HepG2 (cell line): ENCODE measurements around the gene KTI12. TPM values are rescaled to one million over a fixed set of nuclear protein-coding genes. Genes with fewer than 3 reads are reported as not detected.

ENCODE experiments used
- ATAC-seq: fragments of 200-7000 bp; cut with Tn5 transposase; 3 replicates; pipeline ENCODE4 v1.9.1; 2020; ENCODE audit warnings: mild to moderate bottlenecking, moderate library complexity
- BruUV-seq: library from RNA; stranded (reverse); fragments of 400-500 nt; replicated peaks from 2 replicates; lab custom pipeline; 2021; lab: Mats Ljungman, UMichigan
- CTCF ChIA-PET: fragments of 300-600 bp; formaldehyde crosslinking; extraction: SDS; loops from one replicate; lab custom pipeline; 2021; ENCODE audit warnings: low total read pairs, inconsistent platforms, low intra/inter-chr PET ratio; lab: Yijun Ruan, JAX
- POLR2A ChIA-PET: fragments of 350-600 bp; sonication (Branson Sonifier 250); formaldehyde crosslinking; loops from one replicate; lab custom pipeline; 2020; ENCODE audit warnings: antibody characterized with exemption, inconsistent platforms; lab: Yijun Ruan, JAX
- DNase-seq: peaks from one replicate; pipeline ENCODE4 v3.0.0-alpha.2; 2015; ENCODE audit warnings: low spot score
- FAIRE-seq: peaks from 3 replicates; lab custom pipeline; 2011; peaks lifted over from hg19 to GRCh38; lab: Jason Lieb, UNC
- H2AFZ ChIP-seq: one replicate; pipeline ENCODE4 v1.6.1; 2011; ENCODE audit warnings: low read length, inconsistent platforms
- H3K27ac ChIP-seq: fragments of 300-600 bp; 3 replicates; pipeline ENCODE4 v1.8.0; 2011; ENCODE audit warnings: mixed run types, mild to moderate bottlenecking, mixed read lengths, low read length, inconsistent platforms; ENCODE audit not compliant: insufficient read depth; ENCODE audit errors: extremely low read length
- H3K27me3 ChIP-seq, 2 experiments: fragments of 200-600 bp in 1 of 2; 2 replicates in 1 of 2; 3 replicates in 1 of 2; pipeline versions ENCODE4 v1.6.0 to v1.8.0; 2011; ENCODE audit warnings: low read length in 2 of 2, mild to moderate bottlenecking in 2 of 2, moderate library complexity in 2 of 2, inconsistent platforms in 1 of 2; ENCODE audit not compliant: insufficient read depth in 2 of 2, control insufficient read depth in 1 of 2
- H3K36me3 ChIP-seq, 2 experiments: fragments of 200-600 bp in 1 of 2; replicated peaks in 1 of 2; 2 replicates in 1 of 2; 3 replicates in 1 of 2; pipeline versions ENCODE4 v1.5.1 to v1.8.0; 2011; ENCODE audit warnings: low read length in 2 of 2, inconsistent platforms in 1 of 2; ENCODE audit not compliant: insufficient read depth in 2 of 2, control insufficient read depth in 1 of 2
- H3K4me1 ChIP-seq: 2 replicates; pipeline ENCODE4 v1.5.1; 2012; ENCODE audit warnings: low read length, inconsistent platforms; ENCODE audit not compliant: insufficient read depth
- H3K4me2 ChIP-seq: 2 replicates; pipeline ENCODE4 v1.6.0; 2011; ENCODE audit warnings: low read depth, low read length, inconsistent platforms
- H3K4me3 ChIP-seq, 3 experiments: fragments of 200-600 bp in 1 of 3; sonication (generic), shearing (Covaris generic) in 1 of 3; replicated peaks in 1 of 3; 2 replicates each; pipeline ENCODE4 v1.5.1; 2011 to 2016; ENCODE audit warnings: low read length in 3 of 3, inconsistent platforms in 2 of 3, low read depth in 2 of 3, mild to moderate bottlenecking in 2 of 3, control low read depth in 1 of 3, mixed read lengths in 1 of 3; ENCODE audit not compliant: insufficient read depth in 1 of 3
- H3K79me2 ChIP-seq: one replicate; pipeline ENCODE4 v1.6.1; 2011; ENCODE audit warnings: low read length, inconsistent platforms; ENCODE audit not compliant: insufficient read depth
- H3K9ac ChIP-seq: 2 replicates; pipeline ENCODE4 v1.6.0; 2011; ENCODE audit warnings: mild to moderate bottlenecking, low read depth, low read length, inconsistent platforms; ENCODE audit not compliant: insufficient read depth
- H3K9me3 ChIP-seq: 2 replicates; pipeline ENCODE4 v1.5.1; 2012; ENCODE audit warnings: mild to moderate bottlenecking, low read length
- H4K20me1 ChIP-seq: 2 replicates; pipeline ENCODE4 v1.6.0; 2011; ENCODE audit warnings: inconsistent platforms, mild to moderate bottlenecking, low read length, moderate library complexity; ENCODE audit not compliant: insufficient read depth
- MED1 ChIP-seq: sonication (generic); formaldehyde crosslinking; IDR thresholded peaks from 2 replicates; pipeline ENCODE4 v1.4.0; 2020; ENCODE audit warnings: missing genetic modification reagents
- NFATC3 ChIP-seq: sonication (generic); formaldehyde crosslinking; IDR thresholded peaks from 2 replicates; pipeline ENCODE4 v1.5.1; 2020; ENCODE audit warnings: mild to moderate bottlenecking, missing genetic modification reagents
- ZNF101 ChIP-seq: sonication (generic); formaldehyde crosslinking; IDR thresholded peaks from 2 replicates; pipeline ENCODE4 v1.4.0; 2020; ENCODE audit warnings: mild to moderate bottlenecking, low read depth, missing genetic modification reagents, borderline replicate concordance
- WGBS: methylation state at CpG from one replicate; pipeline ENCODE4 v1.1.6; 2017; ENCODE audit warnings: low lambda C conversion rate; 5-methylcytosine and 5-hydroxymethylcytosine counted together
- in situ Hi-C: cut with HindIII; loops from 2 replicates; pipeline ENCODE4 v1.10.0; 2017; ENCODE audit warnings: low pct_unique_long_range_greater_than_20kb; ENCODE audit not compliant: extremely low pct_ligation_motif_present
- intact Hi-C: fragments of 100-400 bp; cut with micrococcal nuclease; formaldehyde crosslinking; loops from one replicate; pipeline ENCODE4 v1.10.0; 2022; ENCODE audit not compliant: unreplicated experiment
- polyA plus RNA-seq, 8 experiments: library from polyadenylated mRNA; depleted of rRNA in 3 of 8; stranded (reverse) in 7 of 8; unstranded in 1 of 8; fragments of >200 nt; fragmentation: Illumina TruSeq in 4 of 8; extraction: Trizol in 4 of 8; gene quantifications; 2 replicates each; pipeline versions ENCODE4 v1.2.1 to v1.2.3, GENCODE V29; 2011 to 2016; ENCODE audit warnings: low read depth in 4 of 8, missing spikeins in 1 of 8, mixed read lengths in 1 of 8; ENCODE audit not compliant: insufficient read depth in 1 of 8
- total RNA-seq, 5 experiments: library from RNA; depleted of rRNA; stranded (reverse); fragments of >200 nt; fragmentation: Illumina TruSeq; extraction: Trizol; gene quantifications; 2 replicates each; pipeline ENCODE4 v1.2.3, GENCODE V29; 2016; ENCODE audit warnings: low read depth in 1 of 5
- TF ChIP-seq, protein P1 (sequence below), 2 experiments: IDR thresholded peaks; 2 replicates each; pipeline ENCODE4 v1.6.1; 2011 to 2012; ENCODE audit warnings: low read length in 2 of 2, borderline replicate concordance in 1 of 2, low read depth in 1 of 2, mild to moderate bottlenecking in 1 of 2, moderate library complexity in 1 of 2

KTI12 gene
- total and polyA plus RNA-seq, 2 of the 13 experiments (the other 11 are each of a cell fraction or from before 2014, with no cell fraction given) = 7.4 to 10.2 TPM

DNA sequence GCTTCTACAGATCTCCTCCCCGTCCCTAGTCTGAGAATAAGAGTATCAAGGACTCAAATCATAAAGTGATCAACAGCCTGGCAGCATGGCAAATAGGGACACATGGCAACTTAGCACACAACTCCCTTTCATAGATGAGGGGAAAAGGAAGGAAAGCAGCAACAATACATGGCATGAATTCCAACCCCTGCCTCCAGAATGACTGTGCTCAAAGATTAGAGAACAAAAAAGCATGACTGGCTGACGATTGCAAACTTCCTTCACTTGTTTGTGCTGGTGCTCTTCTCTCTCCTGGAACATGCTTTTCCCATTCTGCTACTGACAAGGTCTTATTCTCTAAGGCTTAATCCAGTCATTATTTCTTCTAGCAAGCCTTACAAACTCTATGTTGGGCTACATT lies 11.5 kb downstream of the KTI12 start (continued):
- TF ChIP-seq, protein P1, sequence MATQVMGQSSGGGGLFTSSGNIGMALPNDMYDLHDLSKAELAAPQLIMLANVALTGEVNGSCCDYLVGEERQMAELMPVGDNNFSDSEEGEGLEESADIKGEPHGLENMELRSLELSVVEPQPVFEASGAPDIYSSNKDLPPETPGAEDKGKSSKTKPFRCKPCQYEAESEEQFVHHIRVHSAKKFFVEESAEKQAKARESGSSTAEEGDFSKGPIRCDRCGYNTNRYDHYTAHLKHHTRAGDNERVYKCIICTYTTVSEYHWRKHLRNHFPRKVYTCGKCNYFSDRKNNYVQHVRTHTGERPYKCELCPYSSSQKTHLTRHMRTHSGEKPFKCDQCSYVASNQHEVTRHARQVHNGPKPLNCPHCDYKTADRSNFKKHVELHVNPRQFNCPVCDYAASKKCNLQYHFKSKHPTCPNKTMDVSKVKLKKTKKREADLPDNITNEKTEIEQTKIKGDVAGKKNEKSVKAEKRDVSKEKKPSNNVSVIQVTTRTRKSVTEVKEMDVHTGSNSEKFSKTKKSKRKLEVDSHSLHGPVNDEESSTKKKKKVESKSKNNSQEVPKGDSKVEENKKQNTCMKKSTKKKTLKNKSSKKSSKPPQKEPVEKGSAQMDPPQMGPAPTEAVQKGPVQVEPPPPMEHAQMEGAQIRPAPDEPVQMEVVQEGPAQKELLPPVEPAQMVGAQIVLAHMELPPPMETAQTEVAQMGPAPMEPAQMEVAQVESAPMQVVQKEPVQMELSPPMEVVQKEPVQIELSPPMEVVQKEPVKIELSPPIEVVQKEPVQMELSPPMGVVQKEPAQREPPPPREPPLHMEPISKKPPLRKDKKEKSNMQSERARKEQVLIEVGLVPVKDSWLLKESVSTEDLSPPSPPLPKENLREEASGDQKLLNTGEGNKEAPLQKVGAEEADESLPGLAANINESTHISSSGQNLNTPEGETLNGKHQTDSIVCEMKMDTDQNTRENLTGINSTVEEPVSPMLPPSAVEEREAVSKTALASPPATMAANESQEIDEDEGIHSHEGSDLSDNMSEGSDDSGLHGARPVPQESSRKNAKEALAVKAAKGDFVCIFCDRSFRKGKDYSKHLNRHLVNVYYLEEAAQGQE (IDR thresholded peaks at IDR 0.05; ENCODE audit: borderline replicate concordance in 1 of 2, low read depth in 1 of 2, low read length in 2 of 2) = no peak
- no peak for TF ChIP-seq NFATC3 (CRISPR knock-in tag)

DNA sequence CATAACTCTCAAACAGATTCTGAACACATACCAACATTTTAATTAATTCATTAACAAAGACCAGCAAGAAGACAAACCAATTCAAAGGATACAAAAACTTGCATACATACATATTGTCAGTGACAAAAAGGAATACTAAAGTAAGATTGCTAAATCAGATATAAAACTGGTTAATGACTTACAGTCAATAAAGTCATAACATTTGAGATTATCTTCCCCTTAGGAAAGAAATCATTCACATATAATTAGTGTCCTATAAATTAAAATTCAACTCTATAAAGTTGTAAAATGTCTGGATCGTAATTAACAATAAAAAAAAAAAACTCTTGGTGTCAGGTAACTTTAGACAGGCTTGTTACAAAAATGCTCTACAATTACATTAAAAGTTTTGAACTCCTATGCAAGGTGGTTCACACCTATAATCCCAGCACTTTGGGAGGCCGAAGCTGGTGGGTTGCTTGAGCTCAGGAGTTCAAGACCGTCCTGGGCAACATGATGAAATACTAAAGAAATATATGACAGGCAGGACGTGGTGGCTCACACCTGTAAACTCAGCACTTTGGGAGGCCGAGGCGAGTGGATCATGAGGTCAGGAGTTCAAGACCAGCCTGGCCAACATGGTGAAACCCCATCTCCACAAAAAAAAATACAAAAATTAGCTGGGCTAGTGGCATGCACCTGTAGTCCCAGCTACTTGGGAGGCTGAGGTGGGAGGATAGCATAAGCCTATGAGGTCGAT lies 25.4 kb downstream of the KTI12 start:
- ATAC-seq = no peak
- Histone ChIP-seq H3K27me3 (no peaks in the 10 kb centered on the region), H2AFZ (no peak overlapping the region), H3K79me2 (no peaks in the 10 kb centered on the region), H3K4me3 (no peak overlapping the region), H4K20me1 (no peaks in the 10 kb centered on the region), H3K9ac (no peak overlapping the region), H3K9me3 (no peaks in the 10 kb centered on the region), H3K36me3 (no peaks in the 10 kb centered on the region), H3K4me1 (peaks cover 28% of the 10 kb centered on the region), H3K27ac (no peak overlapping the region), H3K4me2 (no peak overlapping the region)
- in situ Hi-C loops = no loop called here
- intact Hi-C loops = loop anchor here (10.0 kb wide), 1 partner anchor 183 kb away; no protein-coding TSS in a partner anchor
- no peak for DNase-seq
- ChIA-PET CTCF (no interaction called here), POLR2A (interaction anchor here (4.5 kb wide), 1 partner anchor 47 kb away, joined by 13 read pairs; the partner anchor contains the start of gene TXNDC12)
- no peak for TF ChIP-seq ZNF101 (CRISPR knock-in tag)
- no peak for TF ChIP-seq MED1 (CRISPR knock-in tag)
- no TSS peak for BruUV-seq
- 57% methylated on average over 7 of the region's 7 CpGs for WGBS
- FAIRE-seq = no peak
